GM12874 (cell line): ENCODE results near the gene PAK4.

Experiments
- CTCF ChIP-seq: IDR thresholded peaks from 2 replicates; pipeline ENCODE4 v1.5.1; 2011; ENCODE audit warnings: low read depth, mild to moderate bottlenecking, control low read depth, low read length, moderate library complexity; ENCODE audit not compliant: insufficient read depth

PAK4 gene

DNA sequence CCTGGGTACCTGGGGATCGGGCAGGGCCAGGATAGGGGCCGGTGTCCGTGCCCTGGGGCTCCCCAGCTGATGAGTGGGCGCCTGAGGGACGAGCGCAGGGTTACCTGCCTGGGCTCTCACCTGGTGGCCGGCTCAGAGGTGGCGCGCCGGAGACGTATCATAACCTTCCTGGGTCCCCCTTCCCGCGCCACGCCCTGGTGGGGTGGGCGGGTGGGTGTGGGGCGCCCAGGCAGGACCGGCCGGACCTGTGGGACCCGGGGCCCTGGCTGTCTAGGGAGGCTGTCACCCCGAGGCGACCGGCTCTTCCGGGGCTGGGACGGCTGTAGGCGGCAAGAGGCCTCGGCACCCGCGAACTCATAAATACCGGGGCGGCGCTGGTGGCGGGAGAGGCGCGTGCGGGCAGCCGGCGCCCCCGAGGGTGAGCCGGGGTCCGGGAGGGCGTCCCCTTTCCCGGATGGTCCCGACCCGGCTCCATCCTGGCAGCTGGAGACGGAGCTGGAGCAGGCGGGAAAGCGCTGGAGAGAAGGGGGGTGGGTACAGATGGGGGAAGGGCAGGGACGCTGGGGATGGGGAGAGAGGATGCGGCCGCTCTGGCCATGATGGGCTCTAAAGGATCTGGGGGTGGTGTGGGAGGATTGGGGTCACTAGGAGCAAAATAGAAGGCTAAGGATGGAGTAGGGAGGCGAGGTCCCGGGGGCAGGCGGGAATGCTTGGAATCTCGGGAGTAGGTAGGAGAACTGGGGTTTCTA is 41.4 kb upstream of the PAK4 start, which contains the start of gene ACP7:
ACP7 (plus strand) TSS at position 386 of the 749 bp plus-strand sequence. CDS start 902 bp downstream, outside the sequence.
- no peak for TF ChIP-seq CTCF

DNA sequence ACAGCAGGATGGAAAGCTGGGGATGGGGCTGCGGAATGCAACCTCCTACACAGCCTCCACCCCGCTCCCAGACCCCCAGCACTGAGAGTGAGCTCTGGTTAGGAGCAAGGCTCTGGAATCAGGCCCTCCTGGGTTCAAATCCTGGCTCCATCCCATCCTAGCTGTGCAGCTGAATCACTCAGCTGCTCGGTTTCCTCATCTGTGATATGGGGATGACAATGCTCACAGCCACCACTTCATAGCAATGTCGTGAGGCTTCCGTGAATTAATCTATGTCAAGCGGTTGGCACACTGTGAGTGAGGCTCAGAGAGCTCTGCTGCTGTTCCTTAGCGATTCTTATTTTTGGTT is 40.9 kb upstream of the PAK4 start:
- no peak for TF ChIP-seq CTCF

DNA sequence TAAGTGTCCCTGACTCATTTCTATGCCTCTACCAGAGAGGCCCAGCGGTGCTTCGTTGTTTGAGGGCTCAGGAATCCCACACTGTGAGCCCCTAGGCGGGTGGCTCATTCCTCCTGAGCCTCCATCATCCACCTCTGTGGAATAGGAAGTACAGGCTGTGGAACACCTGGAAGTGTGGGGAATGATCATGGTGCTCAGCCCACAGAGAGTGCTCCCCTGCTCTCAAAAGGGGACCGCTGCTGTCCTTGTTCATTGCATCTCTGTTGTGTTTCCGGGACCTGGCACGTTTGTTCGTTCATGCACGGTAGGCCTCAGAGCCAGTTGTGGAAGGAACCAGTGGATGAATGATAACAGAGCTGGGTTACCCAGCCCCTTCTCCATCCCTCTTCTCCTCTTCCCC is 40.2 kb upstream of the PAK4 start:
- TF ChIP-seq CTCF: no peak

DNA sequence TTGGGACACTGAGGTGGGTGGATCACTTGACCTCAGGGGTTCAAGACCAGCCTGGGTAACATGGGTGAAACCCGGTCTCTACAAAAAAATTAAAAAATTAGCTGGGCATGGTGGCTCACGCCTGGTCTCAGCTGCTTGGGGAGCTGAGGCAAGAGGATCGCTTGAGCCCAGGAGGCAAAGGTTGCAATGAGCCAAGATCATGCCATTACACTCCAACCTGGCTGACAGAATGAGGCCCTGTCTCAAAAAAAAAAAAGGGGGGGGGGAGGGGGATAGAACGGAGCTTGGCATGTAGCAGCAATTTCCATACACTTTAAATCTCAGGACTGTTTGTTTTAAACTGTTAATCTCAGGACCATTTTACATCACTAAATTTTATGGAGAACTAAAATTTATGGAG is 39.2 kb upstream of the PAK4 start:
- TF ChIP-seq CTCF: no peak

DNA sequence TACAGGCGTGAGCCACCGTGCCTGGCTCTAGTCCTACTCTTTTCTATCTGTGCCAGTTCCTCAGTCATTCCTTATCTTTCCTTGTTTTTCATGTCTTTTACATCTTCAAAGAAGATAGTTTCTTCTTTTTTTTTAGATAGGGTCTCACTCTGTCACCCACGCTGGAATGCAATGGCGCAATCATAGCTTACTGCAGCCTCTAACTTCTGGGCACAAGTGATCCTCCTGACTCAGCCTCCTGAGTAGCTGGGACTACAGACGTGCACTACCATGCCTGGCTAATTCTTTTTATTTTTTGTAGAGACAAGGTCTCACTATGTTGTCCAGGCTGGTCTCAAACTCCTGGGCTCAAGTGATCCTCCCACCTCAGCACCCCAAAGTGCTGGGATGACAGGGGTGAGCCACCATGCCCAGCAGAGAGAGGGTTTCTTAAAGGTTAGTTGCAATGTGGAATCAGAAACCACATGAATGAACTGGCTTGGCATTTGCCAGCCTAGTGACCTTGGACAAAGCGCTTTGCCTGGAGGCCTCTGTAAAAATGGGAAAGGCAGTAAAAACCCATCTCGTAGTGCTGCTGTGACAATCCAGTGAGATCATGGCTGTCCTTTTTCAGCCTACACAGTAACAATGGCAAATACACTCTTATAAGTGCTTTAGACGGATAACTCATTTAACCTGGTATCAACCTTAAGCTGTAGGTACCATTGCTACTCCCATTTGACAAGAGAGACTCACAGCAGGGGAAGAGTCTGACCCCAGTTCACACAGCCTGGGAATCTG is 37.5 kb upstream of the PAK4 start:
- TF ChIP-seq CTCF: no peak

DNA sequence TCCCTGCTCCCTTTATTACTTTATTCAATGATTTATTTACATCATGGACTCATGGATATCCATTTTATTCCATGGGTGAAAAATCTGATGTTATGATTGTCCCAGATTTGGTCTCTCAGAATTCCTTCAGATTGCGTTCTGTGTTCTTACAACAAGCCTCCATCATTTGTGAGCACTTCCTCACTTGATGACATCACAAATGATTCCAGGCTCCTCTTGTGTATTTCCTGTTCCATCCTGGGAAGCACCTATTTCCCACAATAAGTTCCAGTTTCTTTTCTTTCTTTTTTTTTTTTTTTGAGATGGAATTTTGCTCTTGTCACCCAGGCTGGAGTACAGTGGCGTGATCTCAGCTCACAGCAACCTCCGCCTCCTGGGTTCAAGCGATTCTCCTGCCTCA is 34.7 kb upstream of the PAK4 start:
- TF ChIP-seq CTCF: no peak

DNA sequence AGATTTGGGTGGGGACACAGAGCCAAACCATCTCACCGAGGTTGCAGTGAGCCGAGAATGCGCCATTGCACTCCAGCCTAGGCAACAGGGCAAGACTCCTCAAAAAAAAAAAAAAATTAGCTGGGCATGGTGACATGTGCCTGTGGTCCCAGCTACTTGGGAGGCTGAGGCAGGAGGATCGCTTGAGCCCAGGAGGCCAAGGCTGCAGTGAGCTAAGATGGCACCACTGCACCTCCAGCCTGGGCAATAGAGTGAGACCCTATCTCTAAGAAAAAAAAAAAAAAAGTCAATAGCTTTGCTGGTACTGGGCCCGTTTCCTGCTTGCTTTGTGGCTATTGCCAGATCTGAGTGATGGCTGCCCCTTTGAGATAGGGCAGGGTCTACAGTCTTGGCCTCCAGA is 28.3 kb upstream of the PAK4 start:
- no peak for TF ChIP-seq CTCF
